ENCODE data around the gene JAZF1. TPM values are rescaled to one million over a fixed set of nuclear protein-coding genes. Genes with fewer than 3 reads are reported as not detected.

JAZF1 gene
- total and polyA plus RNA-seq, 2 experiments from 2014 or later, result 9.5 to 12.1 TPM

DNA sequence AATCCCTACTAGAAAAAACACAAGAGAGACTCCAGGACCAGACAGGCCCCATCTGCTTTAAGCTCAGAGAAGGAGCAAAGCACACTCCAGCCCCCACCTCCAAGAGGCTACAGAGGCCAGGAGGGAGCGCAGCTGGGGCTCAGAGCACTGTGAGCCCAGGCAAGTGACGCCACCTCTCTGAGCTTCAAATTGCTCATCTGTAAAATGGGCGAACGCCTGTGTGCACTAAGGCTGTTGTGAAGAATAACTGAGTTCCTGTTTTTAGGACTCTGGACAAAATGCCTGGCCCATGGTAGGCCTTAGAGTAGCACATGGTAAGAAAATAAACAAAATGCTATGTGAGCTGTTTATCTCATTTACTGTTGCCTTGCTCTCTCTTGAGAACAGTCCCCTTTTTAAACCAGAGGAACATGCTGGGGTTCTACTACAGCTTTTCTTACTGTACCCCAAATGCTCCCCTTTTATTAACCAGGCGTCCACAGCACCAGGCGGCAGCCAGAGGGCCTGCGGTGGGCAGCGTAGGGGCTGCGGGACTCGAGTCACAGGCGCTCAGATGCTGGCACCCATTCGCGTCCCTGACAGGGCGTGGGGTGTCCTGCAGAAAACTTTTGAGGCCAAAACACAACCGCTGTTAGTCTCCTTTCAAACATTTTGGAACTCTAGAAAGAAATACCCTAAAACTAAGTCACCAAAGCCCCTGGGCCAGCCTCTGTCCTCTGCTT lies 336.9 kb downstream of the JAZF1 start:
- Histone ChIP-seq H3K4me3 (no peak overlapping the region), H3K36me3 (replicated peaks; ENCODE audit: insufficient read depth, low read depth) (no peaks in the 10 kb centered on the region), H3K27me3 (no peaks in the 10 kb centered on the region), H3K27ac (no peak overlapping the region), H3K4me1 (ENCODE audit: insufficient read depth) (peaks cover 7% of the 10 kb centered on the region), H3K4me2 (no peak overlapping the region), H3K79me2 (no peaks in the 10 kb centered on the region), H4K20me1 (ENCODE audit: insufficient read depth, poor library complexity, severe bottlenecking) (no peaks in the 10 kb centered on the region), H2AFZ (no peak overlapping the region), H3K9me3 (ENCODE audit: low read depth) (no peaks in the 10 kb centered on the region), H3K9me2 (replicated peaks; ENCODE audit: insufficient read depth) (no peaks in the 10 kb centered on the region)
- no peak for TF ChIP-seq EZH2 (IDR thresholded peaks at IDR 0.05; ENCODE audit: borderline replicate concordance)
- TF ChIP-seq, protein P1, sequence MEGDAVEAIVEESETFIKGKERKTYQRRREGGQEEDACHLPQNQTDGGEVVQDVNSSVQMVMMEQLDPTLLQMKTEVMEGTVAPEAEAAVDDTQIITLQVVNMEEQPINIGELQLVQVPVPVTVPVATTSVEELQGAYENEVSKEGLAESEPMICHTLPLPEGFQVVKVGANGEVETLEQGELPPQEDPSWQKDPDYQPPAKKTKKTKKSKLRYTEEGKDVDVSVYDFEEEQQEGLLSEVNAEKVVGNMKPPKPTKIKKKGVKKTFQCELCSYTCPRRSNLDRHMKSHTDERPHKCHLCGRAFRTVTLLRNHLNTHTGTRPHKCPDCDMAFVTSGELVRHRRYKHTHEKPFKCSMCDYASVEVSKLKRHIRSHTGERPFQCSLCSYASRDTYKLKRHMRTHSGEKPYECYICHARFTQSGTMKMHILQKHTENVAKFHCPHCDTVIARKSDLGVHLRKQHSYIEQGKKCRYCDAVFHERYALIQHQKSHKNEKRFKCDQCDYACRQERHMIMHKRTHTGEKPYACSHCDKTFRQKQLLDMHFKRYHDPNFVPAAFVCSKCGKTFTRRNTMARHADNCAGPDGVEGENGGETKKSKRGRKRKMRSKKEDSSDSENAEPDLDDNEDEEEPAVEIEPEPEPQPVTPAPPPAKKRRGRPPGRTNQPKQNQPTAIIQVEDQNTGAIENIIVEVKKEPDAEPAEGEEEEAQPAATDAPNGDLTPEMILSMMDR (IDR thresholded peaks at IDR 0.05; ENCODE audit: poor library complexity), result no peak
- no peak for TF ChIP-seq EZH2phosphoT487 (IDR thresholded peaks at IDR 0.05; ENCODE audit: low read depth, severe bottlenecking, unreplicated experiment)
- DNase-seq (ENCODE audit: low spot score), result no peak
- whole genome bisulfite sequencing (ENCODE audit: low lambda C conversion rate, missing lambda C conversion rate), result 96% methylated on average over 15 of the region's 15 CpGs

DNA sequence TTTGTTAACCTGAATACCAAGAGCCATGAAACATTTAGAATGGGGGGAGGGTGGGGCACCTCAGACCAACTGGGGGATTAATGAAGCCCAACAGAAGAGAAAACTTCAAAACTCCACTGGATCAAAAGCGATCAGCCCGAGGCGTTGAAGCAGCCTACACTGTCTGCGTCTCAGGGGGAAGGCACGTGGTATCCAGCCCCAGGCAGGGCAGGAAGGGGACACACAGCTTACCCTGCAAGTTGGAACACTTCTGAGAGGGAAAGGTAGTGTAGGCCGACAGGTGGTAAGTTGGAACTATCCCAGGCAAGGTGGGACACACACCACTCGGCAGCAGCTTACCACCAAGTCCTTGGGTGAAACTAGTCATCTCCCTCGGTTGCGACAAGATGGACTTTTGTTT lies 337.7 kb downstream of the JAZF1 start:
- TF ChIP-seq, protein P1 (IDR thresholded peaks at IDR 0.05; ENCODE audit: poor library complexity), result no peak
- TF ChIP-seq EZH2 (IDR thresholded peaks at IDR 0.05; ENCODE audit: borderline replicate concordance), result no peak
- no peak for TF ChIP-seq EZH2phosphoT487 (IDR thresholded peaks at IDR 0.05; ENCODE audit: low read depth, severe bottlenecking, unreplicated experiment)

DNA sequence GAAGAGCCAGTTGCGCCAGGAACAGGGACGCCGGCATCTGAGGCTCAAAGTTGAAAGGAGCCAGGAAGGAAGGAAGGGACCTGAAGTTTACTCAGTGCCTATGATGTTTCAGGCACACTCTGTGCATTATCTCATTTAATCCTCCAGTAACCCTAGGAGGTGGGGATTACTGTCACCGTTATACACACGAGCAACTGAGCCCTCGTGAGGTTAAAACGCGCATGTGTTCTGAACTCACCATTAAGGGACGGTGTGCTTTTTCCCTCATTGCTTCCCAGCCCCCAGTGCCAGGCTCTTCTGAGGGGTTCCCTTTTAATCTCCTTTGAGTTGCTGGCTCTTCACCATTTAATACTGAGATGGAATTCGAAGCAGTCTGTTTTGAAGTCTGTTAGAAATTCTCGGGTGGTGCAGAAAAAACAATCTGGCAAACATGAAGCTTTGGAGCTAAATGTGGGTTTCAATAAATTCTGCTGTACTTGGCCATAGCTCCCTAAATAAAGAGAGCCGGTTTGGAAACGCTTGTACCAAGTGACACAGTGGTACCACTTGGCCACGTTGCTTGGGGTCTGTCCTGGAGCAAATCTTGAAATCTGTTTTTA lies 338.4 kb downstream of the JAZF1 start:
- no peaks in the 10 kb centered on the region for H3K9me3 ChIP-seq (ENCODE audit: low read depth)
- no peaks in the 10 kb centered on the region for H3K27me3 ChIP-seq
- TF ChIP-seq EZH2phosphoT487 (IDR thresholded peaks at IDR 0.05; ENCODE audit: low read depth, severe bottlenecking, unreplicated experiment), result no peak
- TF ChIP-seq EZH2 (IDR thresholded peaks at IDR 0.05; ENCODE audit: borderline replicate concordance), result no peak
- no peaks in the 10 kb centered on the region for H3K36me3 ChIP-seq (replicated peaks; ENCODE audit: insufficient read depth, low read depth)
- H3K4me1 ChIP-seq (ENCODE audit: insufficient read depth), result peaks cover 7% of the 10 kb centered on the region
- peak overlapping the region; percentile 52 for H3K4me2 ChIP-seq
- no peaks in the 10 kb centered on the region for H4K20me1 ChIP-seq (ENCODE audit: insufficient read depth, poor library complexity, severe bottlenecking)
- WGBS (ENCODE audit: low lambda C conversion rate, missing lambda C conversion rate), result 34% methylated on average over 14 of the region's 14 CpGs
- no peak overlapping the region for H2AFZ ChIP-seq
- DNase-seq (ENCODE audit: low spot score), result no peak
- H3K9me2 ChIP-seq (replicated peaks; ENCODE audit: insufficient read depth), result no peaks in the 10 kb centered on the region
- H3K27ac ChIP-seq, result no peak overlapping the region
- H3K4me3 ChIP-seq, result no peak overlapping the region
- H3K79me2 ChIP-seq, result no peaks in the 10 kb centered on the region

More for the DNA sequence above, 337.7 kb downstream of the JAZF1 start:
- Histone ChIP-seq H3K27ac (no peak overlapping the region), H3K9me3 (ENCODE audit: low read depth) (no peaks in the 10 kb centered on the region), H3K27me3 (no peaks in the 10 kb centered on the region), H3K4me1 (ENCODE audit: insufficient read depth) (peaks cover 7% of the 10 kb centered on the region), H3K36me3 (replicated peaks; ENCODE audit: insufficient read depth, low read depth) (no peaks in the 10 kb centered on the region), H3K4me3 (no peak overlapping the region), H2AFZ (no peak overlapping the region), H3K9me2 (replicated peaks; ENCODE audit: insufficient read depth) (no peaks in the 10 kb centered on the region), H4K20me1 (ENCODE audit: insufficient read depth, poor library complexity, severe bottlenecking) (no peaks in the 10 kb centered on the region), H3K79me2 (no peaks in the 10 kb centered on the region), H3K4me2 (peak overlapping the region; percentile 52)
- no peak for DNase-seq (ENCODE audit: low spot score)
- WGBS (ENCODE audit: low lambda C conversion rate, missing lambda C conversion rate), result 65% methylated on average over 9 of the region's 9 CpGs

DNA sequence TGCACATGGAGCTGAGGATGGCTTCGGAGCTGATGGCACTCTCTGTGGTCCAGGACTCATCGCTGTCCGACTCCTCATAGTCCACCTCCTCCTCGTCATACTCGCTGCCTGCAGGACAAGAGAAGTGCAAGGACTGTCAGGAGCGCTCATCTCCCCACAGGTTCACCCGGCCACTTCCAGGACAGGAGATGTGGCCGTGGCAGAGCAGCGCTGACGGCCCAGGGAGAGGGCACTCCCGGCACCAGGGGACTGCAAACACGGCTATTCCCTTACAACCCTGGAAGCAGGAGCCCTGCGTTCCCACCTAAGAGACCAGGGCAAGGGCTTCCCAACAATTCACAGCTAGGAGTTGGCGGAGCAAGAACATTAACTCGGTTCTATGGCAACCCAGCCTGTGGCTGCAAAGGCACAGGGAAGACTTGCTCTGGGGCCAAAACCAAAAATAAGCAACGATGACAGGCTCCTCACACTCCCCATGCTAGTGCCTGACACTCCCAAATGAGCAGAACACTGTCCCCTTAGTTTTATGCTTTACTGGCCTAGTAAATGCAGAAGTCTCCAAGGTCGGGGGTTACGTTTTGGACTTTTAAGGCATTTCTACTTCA lies 339.7 kb downstream of the JAZF1 start:
- no peaks in the 10 kb centered on the region for H4K20me1 ChIP-seq (ENCODE audit: insufficient read depth, poor library complexity, severe bottlenecking)
- no peak for DNase-seq (ENCODE audit: low spot score)
- no peak overlapping the region for H3K4me2 ChIP-seq
- H3K9me2 ChIP-seq (replicated peaks; ENCODE audit: insufficient read depth), result no peaks in the 10 kb centered on the region
- no peak overlapping the region for H3K27ac ChIP-seq
- no peaks in the 10 kb centered on the region for H3K79me2 ChIP-seq
- no peak overlapping the region for H3K4me3 ChIP-seq
- TF ChIP-seq, protein P1 (IDR thresholded peaks at IDR 0.05; ENCODE audit: poor library complexity), result no peak
- TF ChIP-seq EZH2phosphoT487 (IDR thresholded peaks at IDR 0.05; ENCODE audit: low read depth, severe bottlenecking, unreplicated experiment), result no peak
- no peak for TF ChIP-seq EZH2 (IDR thresholded peaks at IDR 0.05; ENCODE audit: borderline replicate concordance)
- no peaks in the 10 kb centered on the region for H3K9me3 ChIP-seq (ENCODE audit: low read depth)
- H3K4me1 ChIP-seq (ENCODE audit: insufficient read depth), result peaks cover 7% of the 10 kb centered on the region
- H3K36me3 ChIP-seq (replicated peaks; ENCODE audit: insufficient read depth, low read depth), result no peaks in the 10 kb centered on the region
- 97% methylated on average over 18 of the region's 18 CpGs for WGBS (ENCODE audit: low lambda C conversion rate, missing lambda C conversion rate)
- H3K27me3 ChIP-seq, result no peaks in the 10 kb centered on the region
- no peak overlapping the region for H2AFZ ChIP-seq

All from hepatocyte (in vitro differentiated cells).